ENCODE data around the gene ITGB4. TPM values are rescaled to one million over a fixed set of nuclear protein-coding genes. Genes with fewer than 3 reads are reported as not detected.

The ITGB4 gene
- total and polyA plus RNA-seq, 2 of the 13 experiments (the other 11 are each of a cell fraction or from before 2014, with no cell fraction given), result 6.9 to 14.5 TPM

DNA sequence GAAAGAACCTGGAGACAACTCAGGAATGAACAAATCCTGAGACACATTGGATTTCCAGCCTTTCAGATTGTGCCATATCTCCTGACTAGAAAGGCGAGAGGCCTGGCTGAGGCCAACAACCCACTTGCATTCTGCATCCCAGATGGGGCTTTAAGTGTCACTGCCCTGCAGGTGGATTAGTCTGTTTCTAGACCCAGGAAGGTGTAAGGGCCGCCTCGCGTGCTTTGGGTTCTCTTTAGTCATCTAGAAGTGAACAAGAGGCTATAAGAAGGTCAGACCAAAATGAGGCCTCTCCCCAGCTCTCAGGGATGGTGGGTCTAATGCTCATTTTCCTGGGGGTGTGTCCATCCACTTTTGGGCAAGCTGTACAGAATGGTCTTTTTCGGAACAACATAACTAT is 49.2 kb upstream of the ITGB4 start:
- Histone ChIP-seq H3K4me3 (replicated peaks in 1 of 3; ENCODE audit: insufficient read depth in 1 of 3, low read depth in 2 of 3, low read length in 3 of 3) (no peak overlapping the region), H3K27me3 (ENCODE audit: control insufficient read depth in 1 of 2, insufficient read depth in 2 of 2, low read length in 2 of 2) (peaks cover 0 to 5% of the 10 kb centered on the region in 2 experiments; a peak in 1 of 5 replicates), H4K20me1 (ENCODE audit: insufficient read depth, low read length) (peaks cover 6% of the 10 kb centered on the region; the same call in 1 of the 2 replicates), H3K4me2 (ENCODE audit: low read depth, low read length) (no peak overlapping the region), H2AFZ (ENCODE audit: low read length) (no peak overlapping the region), H3K79me2 (ENCODE audit: insufficient read depth, low read length) (peaks cover 57% of the 10 kb centered on the region), H3K36me3 (replicated peaks in 1 of 2; ENCODE audit: control insufficient read depth in 1 of 2, insufficient read depth in 2 of 2, low read length in 2 of 2) (peaks cover 18 to 64% of the 10 kb centered on the region in 2 experiments), H3K4me1 (ENCODE audit: insufficient read depth, low read length) (peaks cover 25% of the 10 kb centered on the region), H3K27ac (ENCODE audit: extremely low read length, insufficient read depth, low read length) (no peak overlapping the region), H3K9ac (ENCODE audit: insufficient read depth, low read depth, low read length) (no peak overlapping the region), H3K9me3 (ENCODE audit: low read length) (no peaks in the 10 kb centered on the region)
- intact Hi-C loops (cut with micrococcal nuclease; ENCODE audit: unreplicated experiment), result no loop called here
- WGBS (ENCODE audit: low lambda C conversion rate), result 98% methylated on average over 5 of the region's 5 CpGs
- no peak for ATAC-seq
- no peak for FAIRE-seq
- TF ChIP-seq ZNF83 (CRISPR knock-in tag; IDR thresholded peaks at IDR 0.05; ENCODE audit: borderline replicate concordance) (no peak), ZNF367 (CRISPR knock-in tag; IDR thresholded peaks at IDR 0.05; ENCODE audit: borderline replicate concordance) (no peak), GATAD1 (CRISPR knock-in tag; IDR thresholded peaks at IDR 0.05) (no peak), SOX6 (IDR thresholded peaks at IDR 0.05) (no peak), SOX6 (CRISPR knock-in tag; IDR thresholded peaks at IDR 0.05) (no peak), ZFX (CRISPR knock-in tag; IDR thresholded peaks at IDR 0.05; ENCODE audit: low read depth) (no peak), ZNF441 (CRISPR knock-in tag; IDR thresholded peaks at IDR 0.05; ENCODE audit: borderline replicate concordance) (no peak), ZBTB1 (CRISPR knock-in tag; IDR thresholded peaks at IDR 0.05; ENCODE audit: borderline replicate concordance) (no peak), ZNF672 (CRISPR knock-in tag; IDR thresholded peaks at IDR 0.05) (no peak), ZNF564 (CRISPR knock-in tag; IDR thresholded peaks at IDR 0.05) (no peak), FOXA1 (IDR thresholded peaks at IDR 0.05) (no peak), FOXA1 (CRISPR knock-in tag; IDR thresholded peaks at IDR 0.05) (no peak)
- TF ChIP-seq, protein P1, sequence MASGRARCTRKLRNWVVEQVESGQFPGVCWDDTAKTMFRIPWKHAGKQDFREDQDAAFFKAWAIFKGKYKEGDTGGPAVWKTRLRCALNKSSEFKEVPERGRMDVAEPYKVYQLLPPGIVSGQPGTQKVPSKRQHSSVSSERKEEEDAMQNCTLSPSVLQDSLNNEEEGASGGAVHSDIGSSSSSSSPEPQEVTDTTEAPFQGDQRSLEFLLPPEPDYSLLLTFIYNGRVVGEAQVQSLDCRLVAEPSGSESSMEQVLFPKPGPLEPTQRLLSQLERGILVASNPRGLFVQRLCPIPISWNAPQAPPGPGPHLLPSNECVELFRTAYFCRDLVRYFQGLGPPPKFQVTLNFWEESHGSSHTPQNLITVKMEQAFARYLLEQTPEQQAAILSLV (CRISPR knock-in tag; IDR thresholded peaks at IDR 0.05; ENCODE audit: borderline replicate concordance), result no peak
- TF ChIP-seq, protein P2, sequence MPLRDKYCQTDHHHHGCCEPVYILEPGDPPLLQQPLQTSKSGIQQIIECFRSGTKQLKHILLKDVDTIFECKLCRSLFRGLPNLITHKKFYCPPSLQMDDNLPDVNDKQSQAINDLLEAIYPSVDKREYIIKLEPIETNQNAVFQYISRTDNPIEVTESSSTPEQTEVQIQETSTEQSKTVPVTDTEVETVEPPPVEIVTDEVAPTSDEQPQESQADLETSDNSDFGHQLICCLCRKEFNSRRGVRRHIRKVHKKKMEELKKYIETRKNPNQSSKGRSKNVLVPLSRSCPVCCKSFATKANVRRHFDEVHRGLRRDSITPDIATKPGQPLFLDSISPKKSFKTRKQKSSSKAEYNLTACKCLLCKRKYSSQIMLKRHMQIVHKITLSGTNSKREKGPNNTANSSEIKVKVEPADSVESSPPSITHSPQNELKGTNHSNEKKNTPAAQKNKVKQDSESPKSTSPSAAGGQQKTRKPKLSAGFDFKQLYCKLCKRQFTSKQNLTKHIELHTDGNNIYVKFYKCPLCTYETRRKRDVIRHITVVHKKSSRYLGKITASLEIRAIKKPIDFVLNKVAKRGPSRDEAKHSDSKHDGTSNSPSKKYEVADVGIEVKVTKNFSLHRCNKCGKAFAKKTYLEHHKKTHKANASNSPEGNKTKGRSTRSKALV (CRISPR knock-in tag; IDR thresholded peaks at IDR 0.05), result no peak
- TF ChIP-seq, protein P3, sequence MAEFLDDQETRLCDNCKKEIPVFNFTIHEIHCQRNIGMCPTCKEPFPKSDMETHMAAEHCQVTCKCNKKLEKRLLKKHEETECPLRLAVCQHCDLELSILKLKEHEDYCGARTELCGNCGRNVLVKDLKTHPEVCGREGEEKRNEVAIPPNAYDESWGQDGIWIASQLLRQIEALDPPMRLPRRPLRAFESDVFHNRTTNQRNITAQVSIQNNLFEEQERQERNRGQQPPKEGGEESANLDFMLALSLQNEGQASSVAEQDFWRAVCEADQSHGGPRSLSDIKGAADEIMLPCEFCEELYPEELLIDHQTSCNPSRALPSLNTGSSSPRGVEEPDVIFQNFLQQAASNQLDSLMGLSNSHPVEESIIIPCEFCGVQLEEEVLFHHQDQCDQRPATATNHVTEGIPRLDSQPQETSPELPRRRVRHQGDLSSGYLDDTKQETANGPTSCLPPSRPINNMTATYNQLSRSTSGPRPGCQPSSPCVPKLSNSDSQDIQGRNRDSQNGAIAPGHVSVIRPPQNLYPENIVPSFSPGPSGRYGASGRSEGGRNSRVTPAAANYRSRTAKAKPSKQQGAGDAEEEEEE (CRISPR knock-in tag; IDR thresholded peaks at IDR 0.05; ENCODE audit: borderline replicate concordance), result no peak
- TF ChIP-seq, protein P4, sequence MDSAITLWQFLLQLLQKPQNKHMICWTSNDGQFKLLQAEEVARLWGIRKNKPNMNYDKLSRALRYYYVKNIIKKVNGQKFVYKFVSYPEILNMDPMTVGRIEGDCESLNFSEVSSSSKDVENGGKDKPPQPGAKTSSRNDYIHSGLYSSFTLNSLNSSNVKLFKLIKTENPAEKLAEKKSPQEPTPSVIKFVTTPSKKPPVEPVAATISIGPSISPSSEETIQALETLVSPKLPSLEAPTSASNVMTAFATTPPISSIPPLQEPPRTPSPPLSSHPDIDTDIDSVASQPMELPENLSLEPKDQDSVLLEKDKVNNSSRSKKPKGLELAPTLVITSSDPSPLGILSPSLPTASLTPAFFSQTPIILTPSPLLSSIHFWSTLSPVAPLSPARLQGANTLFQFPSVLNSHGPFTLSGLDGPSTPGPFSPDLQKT (CRISPR knock-in tag; IDR thresholded peaks at IDR 0.05; ENCODE audit: borderline replicate concordance), result no peak
- DNase-seq (ENCODE audit: low spot score), result no peak
- POLR2A ChIA-PET, result interaction anchor here (1.1 kb wide), 1 partner anchor 93 kb away, joined by 3 read pairs; the partner anchor contains the start of gene GALK1
- no TSS peak for BruUV-seq (replicated peaks)
- in situ Hi-C loops (cut with HindIII; ENCODE audit: extremely low pct_ligation_motif_present, low pct_unique_long_range_greater_than_20kb), result no loop called here
- CTCF ChIA-PET (ENCODE audit: low intra/inter-chr PET ratio, low total read pairs), result no interaction called here
